ENCODE data around the gene HCRT.

HCRT gene

DNA sequence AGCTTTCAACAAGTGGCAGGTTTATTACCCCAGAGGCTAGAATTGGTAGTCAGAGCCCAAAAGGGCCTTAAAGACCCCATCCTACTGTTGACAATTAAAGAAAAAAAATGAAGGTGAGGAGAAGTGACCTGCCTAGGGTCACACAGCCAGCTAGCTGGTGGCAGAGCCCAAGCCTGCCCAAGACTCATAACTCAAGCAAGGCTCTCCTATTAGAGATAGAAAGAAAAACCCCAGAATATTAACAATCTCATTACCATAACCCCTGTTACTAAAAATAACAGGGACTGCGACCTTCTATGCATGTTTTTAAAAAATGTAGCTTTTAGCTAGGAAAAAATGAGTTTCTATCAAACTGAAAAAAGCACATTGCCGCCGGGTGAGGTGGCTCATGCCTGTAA is 48.6 kb downstream of the HCRT start:
- DNase-seq, result no peak

DNA sequence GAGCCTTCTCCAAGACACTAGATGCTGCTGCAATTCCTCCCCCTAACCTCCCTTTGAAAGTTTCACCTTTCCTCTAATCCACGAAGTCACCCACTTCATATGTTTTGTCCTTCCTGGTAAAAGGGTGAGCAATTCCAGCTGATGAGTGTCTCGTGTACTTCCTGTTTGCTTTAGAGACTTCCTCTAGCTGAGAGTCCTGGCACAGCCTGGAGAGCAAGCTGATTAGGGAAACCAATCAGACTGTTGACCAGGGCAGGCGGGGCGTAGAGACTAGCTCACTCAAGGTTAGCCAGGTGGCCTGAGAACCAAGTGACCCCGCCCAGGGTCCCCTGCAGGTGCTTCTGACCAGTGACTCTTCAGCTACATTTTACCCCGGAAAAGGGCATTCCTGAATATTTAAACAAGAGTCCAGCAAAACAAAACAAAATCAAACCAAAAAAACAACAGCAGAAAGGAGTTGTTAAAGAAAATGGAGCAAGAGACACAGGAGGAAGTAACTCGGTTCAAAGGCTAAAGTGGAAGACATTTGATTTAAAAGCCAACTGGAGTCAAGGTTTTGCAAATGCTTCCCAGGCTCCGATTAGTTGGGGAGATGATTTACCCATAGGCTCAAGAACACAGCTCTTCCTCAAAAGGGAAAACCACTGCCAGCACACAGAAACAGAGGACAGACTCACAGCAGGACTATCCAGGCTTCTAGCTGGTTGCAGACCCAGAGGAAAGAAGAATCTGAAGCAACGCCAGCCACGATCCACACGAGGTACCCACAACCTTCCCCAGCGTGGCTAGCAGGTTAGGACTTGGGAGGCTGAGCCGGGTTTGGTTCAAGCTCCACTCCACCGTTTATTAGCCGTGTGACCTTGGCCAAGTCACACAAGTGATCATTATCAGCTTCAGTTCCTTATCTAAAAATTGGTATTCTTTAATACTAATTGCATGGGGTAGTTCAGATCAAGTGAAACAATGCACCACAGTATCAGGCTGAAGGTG is 49.3 kb downstream of the HCRT start:
- no peak for DNase-seq

DNA sequence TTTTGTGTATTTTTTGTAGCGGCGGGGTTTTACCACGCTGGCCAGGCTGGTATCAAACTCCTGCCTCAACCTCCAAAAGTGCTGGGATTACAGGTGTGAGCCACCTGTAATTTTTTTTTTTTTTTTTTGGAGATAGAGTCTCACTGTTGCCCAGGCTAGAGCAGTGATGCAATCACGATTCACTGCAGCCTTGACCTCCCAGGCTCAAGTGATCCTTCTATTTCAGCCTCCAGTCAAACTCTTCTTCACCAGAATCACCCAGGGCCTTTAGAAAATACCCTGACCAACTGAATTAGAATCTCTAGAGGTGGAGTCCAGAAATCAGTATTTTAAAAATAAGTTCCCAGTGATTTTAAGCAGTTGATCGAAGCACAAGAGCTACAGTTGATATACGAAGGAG is 50.1 kb downstream of the HCRT start:
- no peak for DNase-seq
